Measurements from ENCODE around the gene SHISA9.

DNA sequence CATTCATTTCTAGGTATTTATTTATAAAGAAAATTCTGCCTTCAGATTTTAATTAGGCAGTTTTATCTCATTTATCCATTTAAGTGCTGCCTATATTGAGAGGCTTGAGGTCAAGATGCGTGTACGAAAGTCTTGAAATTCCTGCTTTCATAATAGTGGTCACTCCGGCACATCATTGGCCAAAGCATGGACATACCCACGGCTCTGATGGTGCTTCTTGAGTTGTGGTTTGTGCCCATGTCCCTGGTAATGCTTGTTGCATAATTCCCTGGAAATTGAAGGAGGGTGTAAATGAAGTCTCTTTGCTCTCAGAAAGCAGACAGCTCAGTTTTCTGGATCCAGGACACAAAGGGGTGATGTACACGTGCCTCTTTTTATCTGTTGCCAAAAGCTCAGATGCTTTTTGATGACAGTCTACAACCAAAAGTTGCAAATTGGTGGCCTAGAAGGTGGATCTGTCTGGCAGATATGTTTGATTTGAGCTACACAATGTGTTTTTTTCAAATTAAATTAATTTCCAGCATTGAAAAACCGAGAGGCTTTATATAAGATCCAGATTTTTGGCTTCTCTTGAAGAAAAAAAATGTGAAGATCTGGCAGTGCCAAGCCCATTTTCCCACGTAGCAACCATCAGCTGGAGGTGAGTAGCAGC lies 94.4 kb downstream of the SHISA9 start:
- no peak for TF ChIP-seq POLR2A (IDR thresholded peaks at IDR 0.05)
- no peak for TF ChIP-seq CTCF (IDR thresholded peaks at IDR 0.05)
